Esophagus mucosa (tissue), 1 donor: ENCODE measurements around the gene MYO5B. TPM values are rescaled to one million over a fixed set of nuclear protein-coding genes. Genes with fewer than 3 reads are reported as not detected.

Source experiments
- ATAC-seq: fragments of 200-7000 bp; cut with Tn5 transposase; one replicate; pipeline ENCODE4 v1.9.1; 2020
- total RNA-seq: library from RNA; stranded (reverse); gene quantifications from one replicate; pipeline ENCODE4 v1.2.4, GENCODE V29; 2023
- donor health status: DM: yes; HTN: yes; CAD: no.

MYO5B gene
- total RNA-seq, 1 donor from 2014 or later, result 29.6 TPM

DNA sequence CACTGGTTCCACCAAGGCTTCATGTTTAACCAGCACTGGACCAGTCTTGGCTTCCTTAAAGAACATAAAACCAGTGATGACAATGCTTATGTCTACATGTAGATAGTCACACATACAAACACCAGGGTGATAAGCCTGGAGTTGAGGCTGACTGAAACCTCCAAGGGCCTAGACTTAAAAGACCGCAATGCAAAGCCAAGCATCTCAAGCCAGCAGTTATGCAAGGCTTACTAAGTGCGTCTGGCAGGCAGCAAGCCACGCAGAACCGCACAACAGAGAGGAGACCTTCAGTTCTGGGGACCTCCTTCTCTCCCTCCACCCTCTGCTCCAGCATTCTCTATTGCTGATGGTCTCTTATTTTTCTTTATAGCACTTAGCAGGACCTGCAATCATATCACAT, 318.4 kb downstream of the MYO5B start:
- ATAC-seq, result no peak

DNA sequence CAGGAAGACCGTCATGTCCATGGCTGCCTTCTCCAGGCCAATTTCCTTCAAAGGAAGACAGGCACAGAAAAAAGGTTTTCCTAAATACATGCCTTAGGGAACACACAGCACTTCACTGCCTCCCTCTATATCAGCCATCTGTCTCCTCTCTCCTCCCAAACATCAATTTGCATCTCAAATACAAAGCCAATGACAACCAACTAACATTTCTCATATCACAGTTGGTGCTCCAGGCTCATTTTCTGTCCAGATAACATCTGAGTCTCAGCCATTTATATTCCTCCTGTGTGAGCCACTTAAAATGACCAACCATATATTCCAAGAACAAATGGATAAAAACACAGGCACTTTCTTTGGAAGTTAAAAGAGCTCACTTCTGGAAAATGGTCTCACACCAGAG, 319.2 kb downstream of the MYO5B start:
- no peak for ATAC-seq

GRCh38 chr18:49875155-49875554, 319.8 kb downstream of the MYO5B start:
- no peak for ATAC-seq

GRCh38 chr18:49874238-49874637, 320.7 kb downstream of the MYO5B start:
- ATAC-seq, result peak; percentile 79

GRCh38 chr18:49869354-49869753, 325.6 kb downstream of the MYO5B start:
- no peak for ATAC-seq

- ATAC-seq, result peak; percentile 93
Observed at GRCh38 chr18:49866680-49867079, 328.3 kb downstream of the MYO5B start.

DNA sequence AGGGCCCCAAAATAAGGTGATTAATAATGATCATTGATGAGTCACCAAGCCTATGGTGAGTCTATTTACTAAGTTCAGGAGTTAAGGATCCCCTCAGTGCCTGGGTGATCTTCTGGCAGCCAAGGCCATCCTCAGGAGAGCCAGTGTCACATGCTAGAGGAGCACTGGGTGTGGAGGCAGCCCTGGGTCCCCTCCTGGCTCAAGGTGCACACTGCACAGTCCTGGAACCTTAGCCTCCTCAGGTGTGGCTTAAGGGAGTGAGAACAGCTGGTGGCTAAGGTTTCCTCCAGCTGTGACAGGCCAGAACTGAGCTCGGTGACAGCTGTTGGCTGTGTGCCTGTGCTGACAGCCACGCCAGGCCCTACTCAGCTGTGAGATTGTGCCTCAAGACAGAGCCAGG, 329.5 kb downstream of the MYO5B start:
- ATAC-seq, result peak; percentile 78

- no peak for ATAC-seq
Observed at GRCh38 chr18:49863769-49864621, 331.0 kb downstream of the MYO5B start.

- no peak for ATAC-seq
Observed at GRCh38 chr18:49862656-49863385, 332.1 kb downstream of the MYO5B start.

DNA sequence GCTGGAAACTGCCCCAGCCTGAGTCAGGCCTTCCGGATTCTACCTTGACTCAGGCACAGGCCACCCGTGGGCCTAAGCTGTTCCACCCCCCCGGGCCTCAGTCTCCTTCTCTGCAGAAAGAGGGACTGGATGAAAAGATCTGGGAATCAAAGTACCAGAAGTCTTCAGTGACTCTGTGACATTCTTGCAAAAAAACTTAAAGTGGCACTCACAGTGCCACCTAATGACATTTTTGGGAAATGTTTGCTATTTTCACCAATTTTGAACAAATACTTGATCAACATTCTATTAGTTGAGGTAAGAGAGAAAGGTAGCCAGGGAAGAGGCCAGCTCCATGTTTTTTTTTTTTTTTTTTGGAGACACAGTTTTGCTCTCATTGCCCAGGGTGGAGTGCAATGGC, 333.3 kb downstream of the MYO5B start:
- ATAC-seq, result no peak

- ATAC-seq, result no peak
Observed at GRCh38 chr18:49859725-49860124, 335.2 kb downstream of the MYO5B start.

DNA sequence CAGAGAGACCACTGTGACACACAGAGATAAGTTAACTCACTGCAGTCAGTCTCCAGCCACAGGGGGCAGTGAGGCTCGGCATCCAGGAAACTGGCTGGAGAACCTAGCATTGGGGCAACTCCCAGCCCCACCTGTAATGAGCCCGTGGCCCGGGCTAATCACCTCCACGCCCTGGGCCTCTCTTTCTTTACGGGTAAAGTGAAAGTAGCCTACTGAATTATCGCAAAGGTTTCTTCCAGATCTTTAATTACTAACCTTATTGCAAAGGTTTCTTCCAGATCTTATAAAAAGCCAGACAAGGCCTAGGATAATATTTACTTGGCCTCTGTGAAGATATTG, 336.0 kb downstream of the MYO5B start:
- ATAC-seq, result peak; percentile 74

- peak; percentile 65 for ATAC-seq
Observed at GRCh38 chr18:49858309-49859020, 336.5 kb downstream of the MYO5B start.

- ATAC-seq, result no peak
Observed at GRCh38 chr18:49857708-49858107, 337.2 kb downstream of the MYO5B start.

- ATAC-seq, result no peak
Observed at GRCh38 chr18:49856496-49856895, 338.5 kb downstream of the MYO5B start.

DNA sequence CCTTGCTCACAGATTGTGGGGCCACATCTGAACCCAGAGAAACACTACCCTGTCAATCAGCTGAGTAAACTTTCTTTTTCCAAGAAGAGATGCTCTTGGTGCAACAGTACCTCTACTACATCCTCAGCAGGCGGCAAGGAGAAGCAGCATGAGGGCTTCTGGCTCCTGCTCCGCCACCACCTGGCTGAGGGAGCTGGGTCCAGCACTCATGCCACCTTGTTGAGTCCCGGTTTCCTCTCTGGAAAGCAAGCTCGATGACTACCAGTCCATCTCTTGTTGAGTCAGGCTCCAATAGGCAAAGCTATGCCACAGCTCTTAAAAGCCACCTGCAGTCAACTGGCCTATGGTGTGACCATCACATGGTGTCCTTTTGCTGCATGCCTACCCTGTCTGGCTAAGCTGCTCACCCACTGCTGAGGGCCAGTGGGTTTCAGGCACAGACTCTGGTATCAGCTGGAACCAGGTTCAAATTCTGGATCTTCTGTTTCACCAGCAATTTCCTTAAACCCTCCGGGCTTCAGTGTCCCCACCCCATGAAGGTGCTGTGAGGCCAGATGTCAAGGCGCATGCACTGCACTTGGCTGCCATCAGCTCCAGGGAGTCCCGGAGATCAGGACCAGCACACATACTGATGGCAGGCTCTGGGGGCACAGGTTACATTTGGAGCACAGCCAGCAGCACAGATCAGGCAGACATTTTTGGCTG, 339.1 kb downstream of the MYO5B start:
- ATAC-seq, result no peak

DNA sequence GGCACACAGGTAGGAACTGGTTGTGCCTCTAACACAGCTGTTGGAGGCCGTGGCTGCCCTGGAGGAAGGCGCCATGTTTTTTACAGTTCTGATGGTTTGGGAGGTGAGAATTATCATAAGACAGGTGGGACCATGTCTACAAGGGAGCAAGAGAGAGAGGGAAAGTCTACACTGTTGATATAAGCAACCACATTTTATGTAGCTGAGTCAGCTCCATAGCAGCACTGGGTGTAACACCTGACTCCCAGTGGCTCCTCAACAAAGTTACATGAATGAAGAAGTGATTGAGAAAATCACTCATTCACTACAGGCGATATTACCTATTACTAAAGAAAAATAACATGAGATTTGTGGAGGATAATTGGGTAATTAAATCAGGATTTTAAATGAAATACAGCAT, 340.3 kb downstream of the MYO5B start:
- no peak for ATAC-seq

DNA sequence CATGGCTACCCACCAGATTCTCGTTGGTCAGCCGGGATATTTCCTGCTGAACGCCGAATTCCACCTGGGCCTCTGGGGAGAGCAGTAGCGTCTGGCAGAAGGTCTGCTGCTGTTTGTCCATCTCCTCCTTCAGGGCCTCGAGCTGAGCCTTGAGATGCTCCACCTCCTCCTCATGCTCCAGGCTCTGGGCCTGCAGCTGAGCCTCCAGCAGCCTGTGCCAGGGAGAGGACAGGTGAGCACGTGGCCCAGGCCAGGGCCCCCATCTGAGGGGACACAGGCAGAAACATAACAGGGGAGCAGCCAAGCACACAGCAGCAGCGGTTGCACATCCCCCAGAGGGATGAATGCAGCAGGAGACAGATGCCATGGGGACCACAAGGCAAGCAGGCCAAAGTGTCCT, 341.5 kb downstream of the MYO5B start:
- ATAC-seq, result no peak

- no peak for ATAC-seq
Observed at GRCh38 chr18:49853011-49853410, 341.9 kb downstream of the MYO5B start.

- no peak for ATAC-seq
Observed at GRCh38 chr18:49851624-49852023, 343.3 kb downstream of the MYO5B start.

DNA sequence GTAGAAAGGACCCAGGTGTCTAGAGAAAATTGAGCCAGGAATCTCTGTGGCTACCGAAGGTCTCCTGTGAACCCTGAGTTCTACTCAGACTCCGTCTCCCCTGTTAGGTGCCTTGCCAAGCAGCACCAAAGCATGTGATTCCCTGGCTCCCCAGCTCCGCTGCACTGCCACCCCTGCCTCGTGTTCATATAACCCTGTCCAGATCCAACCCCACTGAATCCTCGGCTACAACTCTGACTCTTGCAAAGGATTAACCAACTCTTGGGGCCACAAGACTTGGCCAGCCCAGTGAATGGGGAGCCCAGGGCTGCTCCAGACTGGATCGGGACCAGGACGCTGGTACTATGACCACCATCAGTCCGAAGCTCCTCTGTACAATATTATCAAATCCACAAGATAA, 344.3 kb downstream of the MYO5B start:
- no peak for ATAC-seq

GRCh38 chr18:49849331-49850217, 345.4 kb downstream of the MYO5B start:
- peak; percentile 93 for ATAC-seq
